ENCODE results near the gene C8B.

C8B gene

GRCh38 chr1:56954664-56955063 lies 11.2 kb downstream of the C8B start:
- H3K9me3 ChIP-seq (ENCODE audit: insufficient read depth, low read depth, low read length), result no peaks in the 10 kb centered on the region
- H3K4ac ChIP-seq (ENCODE audit: low read depth, low read length), result no peak overlapping the region
- no peak overlapping the region for H2AFZ ChIP-seq (ENCODE audit: insufficient read depth, low read length, poor library complexity)
- H3K4me3 ChIP-seq (ENCODE audit: low read depth, low read length), result no peak overlapping the region
- no peak overlapping the region for H2BK120ac ChIP-seq (ENCODE audit: insufficient read depth, low read length, poor library complexity)
- H3K27ac ChIP-seq (ENCODE audit: low read depth, low read length), result no peak overlapping the region
- no peak overlapping the region for H3K18ac ChIP-seq (ENCODE audit: low read length)
- H3K4me2 ChIP-seq (ENCODE audit: low read length), result no peak overlapping the region
- no peaks in the 10 kb centered on the region for H3K27me3 ChIP-seq (ENCODE audit: insufficient read depth, low read length)
- no peak overlapping the region for H3K9ac ChIP-seq (ENCODE audit: low read length)
- no peak overlapping the region for H4K91ac ChIP-seq (ENCODE audit: low read depth, low read length)
- no CpG with 5 or more reads among the region's 1 CpG for WGBS (ENCODE audit: extremely low coverage, insufficient coverage, insufficient read length)
- no peak overlapping the region for H2BK5ac ChIP-seq (ENCODE audit: low read depth, low read length, poor library complexity)
- no peak overlapping the region for H2AK5ac ChIP-seq (ENCODE audit: low read length)
- DNase-seq, result no peak
- no peak overlapping the region for H2BK12ac ChIP-seq (ENCODE audit: low read length)
- H3K36me3 ChIP-seq (ENCODE audit: control insufficient read depth in 1 of 2, insufficient read depth in 2 of 2, low read length in 2 of 2), result no peaks in the 10 kb centered on the region
- peaks cover 4 to 6% of the 10 kb centered on the region in 2 experiments for H3K4me1 ChIP-seq (ENCODE audit: control insufficient read depth in 1 of 2, insufficient read depth in 2 of 2, low read length in 2 of 2)
- H3K79me2 ChIP-seq (ENCODE audit: control insufficient read depth, insufficient read depth, low read length, poor library complexity), result no peaks in the 10 kb centered on the region
- H3K23ac ChIP-seq (ENCODE audit: low read length), result no peak overlapping the region
- H3K14ac ChIP-seq (ENCODE audit: low read length), result no peak overlapping the region
- H4K12ac ChIP-seq (ENCODE audit: low read depth, low read length), result no peak overlapping the region
- no peaks in the 10 kb centered on the region for H3K79me1 ChIP-seq (ENCODE audit: low read length)
- no peak overlapping the region for H4K8ac ChIP-seq (ENCODE audit: low read depth, low read length)

- no peak overlapping the region for H2BK5ac ChIP-seq (ENCODE audit: low read depth, low read length, poor library complexity)
- no peak overlapping the region for H4K8ac ChIP-seq (ENCODE audit: low read depth, low read length)
- no peak for DNase-seq
- no peaks in the 10 kb centered on the region for H3K27me3 ChIP-seq (ENCODE audit: insufficient read depth, low read length)
- no peaks in the 10 kb centered on the region for H3K9me3 ChIP-seq (ENCODE audit: insufficient read depth, low read depth, low read length)
- H3K4me3 ChIP-seq (ENCODE audit: low read depth, low read length), result no peak overlapping the region
- H2AK5ac ChIP-seq (ENCODE audit: low read length), result no peak overlapping the region
- no peak overlapping the region for H2BK12ac ChIP-seq (ENCODE audit: low read length)
- no peak overlapping the region for H3K27ac ChIP-seq (ENCODE audit: low read depth, low read length)
- H3K4me1 ChIP-seq (ENCODE audit: control insufficient read depth in 1 of 2, insufficient read depth in 2 of 2, low read length in 2 of 2), result peaks cover 2% of the 10 kb centered on the region in 2 experiments
- H4K91ac ChIP-seq (ENCODE audit: low read depth, low read length), result no peak overlapping the region
- WGBS (ENCODE audit: extremely low coverage, insufficient coverage, insufficient read length), result no CpG with 5 or more reads among the region's 5 CpGs
- H3K4me2 ChIP-seq (ENCODE audit: low read length), result no peak overlapping the region
- H3K4ac ChIP-seq (ENCODE audit: low read depth, low read length), result no peak overlapping the region
- no peak overlapping the region for H3K18ac ChIP-seq (ENCODE audit: low read length)
- no peak overlapping the region for H4K12ac ChIP-seq (ENCODE audit: low read depth, low read length)
- no peak overlapping the region for H2AFZ ChIP-seq (ENCODE audit: insufficient read depth, low read length, poor library complexity)
- no peaks in the 10 kb centered on the region for H3K36me3 ChIP-seq (ENCODE audit: control insufficient read depth in 1 of 2, insufficient read depth in 2 of 2, low read length in 2 of 2)
- no peak overlapping the region for H3K14ac ChIP-seq (ENCODE audit: low read length)
- H3K23ac ChIP-seq (ENCODE audit: low read length), result no peak overlapping the region
- no peak overlapping the region for H2BK120ac ChIP-seq (ENCODE audit: insufficient read depth, low read length, poor library complexity)
- H3K79me1 ChIP-seq (ENCODE audit: low read length), result no peaks in the 10 kb centered on the region
- no peaks in the 10 kb centered on the region for H3K79me2 ChIP-seq (ENCODE audit: control insufficient read depth, insufficient read depth, low read length, poor library complexity)
- no peak overlapping the region for H3K9ac ChIP-seq (ENCODE audit: low read length)
These were observed 12.4 kb downstream of the C8B start for GRCh38 chr1:56953386-56953785.

DNA sequence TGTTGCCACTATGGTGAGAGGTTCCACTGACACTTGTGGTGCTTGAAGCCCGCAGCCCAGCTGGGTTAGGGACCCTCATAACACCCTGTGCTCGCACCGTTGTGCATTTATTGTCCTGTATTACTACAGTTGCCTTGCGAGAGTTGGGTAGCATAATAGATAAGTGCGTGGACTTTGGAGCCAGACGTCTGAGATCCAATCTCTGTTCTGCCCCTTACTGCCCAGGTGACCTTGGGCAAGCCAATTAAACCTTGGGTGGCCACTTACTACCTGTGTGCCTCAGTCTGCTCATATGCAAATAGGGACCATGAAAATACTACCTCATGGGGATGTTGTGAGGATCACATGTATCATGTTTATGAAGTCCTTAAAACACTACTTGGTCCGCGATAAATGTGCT lies 13.3 kb downstream of the C8B start:
- Histone ChIP-seq H4K8ac (ENCODE audit: low read depth, low read length) (no peak overlapping the region), H2BK120ac (ENCODE audit: insufficient read depth, low read length, poor library complexity) (no peak overlapping the region), H3K4me2 (ENCODE audit: low read length) (no peak overlapping the region), H2AK5ac (ENCODE audit: low read length) (no peak overlapping the region), H3K36me3 (ENCODE audit: control insufficient read depth in 1 of 2, insufficient read depth in 2 of 2, low read length in 2 of 2) (no peaks in the 10 kb centered on the region), H3K4me1 (ENCODE audit: control insufficient read depth in 1 of 2, insufficient read depth in 2 of 2, low read length in 2 of 2) (peaks cover 0 to 2% of the 10 kb centered on the region in 2 experiments), H3K27me3 (ENCODE audit: insufficient read depth, low read length) (no peaks in the 10 kb centered on the region), H3K4me3 (ENCODE audit: low read depth, low read length) (no peak overlapping the region), H2AFZ (ENCODE audit: insufficient read depth, low read length, poor library complexity) (no peak overlapping the region), H3K4ac (ENCODE audit: low read depth, low read length) (no peak overlapping the region), H4K91ac (ENCODE audit: low read depth, low read length) (no peak overlapping the region), H3K23ac (ENCODE audit: low read length) (no peak overlapping the region), H2BK12ac (ENCODE audit: low read length) (no peak overlapping the region), H3K27ac (ENCODE audit: low read depth, low read length) (no peak overlapping the region), H3K79me1 (ENCODE audit: low read length) (no peaks in the 10 kb centered on the region), H4K12ac (ENCODE audit: low read depth, low read length) (no peak overlapping the region), H3K79me2 (ENCODE audit: control insufficient read depth, insufficient read depth, low read length, poor library complexity) (no peaks in the 10 kb centered on the region), H3K9me3 (ENCODE audit: insufficient read depth, low read depth, low read length) (no peaks in the 10 kb centered on the region), H3K9ac (ENCODE audit: low read length) (no peak overlapping the region), H2BK5ac (ENCODE audit: low read depth, low read length, poor library complexity) (no peak overlapping the region), H3K18ac (ENCODE audit: low read length) (no peak overlapping the region), H3K14ac (ENCODE audit: low read length) (no peak overlapping the region)
- WGBS (ENCODE audit: extremely low coverage, insufficient coverage, insufficient read length), result no CpG with 5 or more reads among the region's 8 CpGs
- no peak for DNase-seq

DNA sequence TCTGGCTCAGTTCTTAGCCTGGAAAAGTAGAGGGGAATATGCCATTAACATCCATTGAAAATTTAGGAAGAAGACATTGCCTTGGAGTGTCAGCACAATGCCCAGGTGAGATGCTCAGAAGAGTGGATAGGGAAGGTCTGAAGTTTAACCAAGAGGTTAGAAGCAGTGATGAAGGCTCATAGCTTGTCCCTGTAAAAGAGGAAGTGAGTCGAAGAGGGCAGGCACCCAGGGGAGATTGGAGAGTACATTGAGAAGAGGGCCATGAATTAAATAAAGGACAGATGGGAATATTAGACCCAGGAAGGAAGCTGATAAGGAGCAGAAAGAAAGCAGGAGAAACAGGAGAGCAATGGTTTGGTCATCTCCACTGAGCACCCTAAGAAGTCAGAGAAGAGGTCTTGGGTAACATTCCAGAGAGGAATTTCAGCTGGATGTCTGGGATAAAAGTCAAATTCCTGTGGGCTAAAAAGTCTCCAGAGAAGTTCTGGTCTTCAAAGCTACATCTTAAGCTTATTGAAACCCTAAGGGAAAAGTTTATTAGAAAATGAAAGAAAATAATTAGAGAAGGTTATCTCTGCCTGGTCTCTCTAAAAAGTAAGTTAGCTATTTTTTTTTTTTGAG lies 17.3 kb downstream of the C8B start:
- H3K4me3 ChIP-seq (ENCODE audit: low read depth, low read length), result no peak overlapping the region
- H3K14ac ChIP-seq (ENCODE audit: low read length), result no peak overlapping the region
- H3K79me2 ChIP-seq (ENCODE audit: control insufficient read depth, insufficient read depth, low read length, poor library complexity), result no peaks in the 10 kb centered on the region
- H4K8ac ChIP-seq (ENCODE audit: low read depth, low read length), result no peak overlapping the region
- H2AK5ac ChIP-seq (ENCODE audit: low read length), result no peak overlapping the region
- H4K91ac ChIP-seq (ENCODE audit: low read depth, low read length), result no peak overlapping the region
- no peak overlapping the region for H3K4me2 ChIP-seq (ENCODE audit: low read length)
- no peak overlapping the region for H3K4ac ChIP-seq (ENCODE audit: low read depth, low read length)
- H4K12ac ChIP-seq (ENCODE audit: low read depth, low read length), result no peak overlapping the region
- peaks cover 0 to 2% of the 10 kb centered on the region in 2 experiments for H3K4me1 ChIP-seq (ENCODE audit: control insufficient read depth in 1 of 2, insufficient read depth in 2 of 2, low read length in 2 of 2)
- no peaks in the 10 kb centered on the region for H3K9me3 ChIP-seq (ENCODE audit: insufficient read depth, low read depth, low read length)
- no peaks in the 10 kb centered on the region for H3K27me3 ChIP-seq (ENCODE audit: insufficient read depth, low read length)
- H2BK120ac ChIP-seq (ENCODE audit: insufficient read depth, low read length, poor library complexity), result no peak overlapping the region
- no peak for DNase-seq
- no peak overlapping the region for H3K9ac ChIP-seq (ENCODE audit: low read length)
- H3K18ac ChIP-seq (ENCODE audit: low read length), result no peak overlapping the region
- no peaks in the 10 kb centered on the region for H3K36me3 ChIP-seq (ENCODE audit: control insufficient read depth in 1 of 2, insufficient read depth in 2 of 2, low read length in 2 of 2)
- H3K79me1 ChIP-seq (ENCODE audit: low read length), result no peaks in the 10 kb centered on the region
- no peak overlapping the region for H2BK5ac ChIP-seq (ENCODE audit: low read depth, low read length, poor library complexity)
- H2BK12ac ChIP-seq (ENCODE audit: low read length), result no peak overlapping the region
- no peak overlapping the region for H3K27ac ChIP-seq (ENCODE audit: low read depth, low read length)
- H2AFZ ChIP-seq (ENCODE audit: insufficient read depth, low read length, poor library complexity), result no peak overlapping the region
- H3K23ac ChIP-seq (ENCODE audit: low read length), result no peak overlapping the region
- WGBS (ENCODE audit: extremely low coverage, insufficient coverage, insufficient read length), result no CpG with 5 or more reads among the region's 1 CpG

Data from trophoblast cell (in vitro differentiated cells and primary cell).